ENCODE data around the gene DDAH1.
"Not testable (repeated sequence)": the region's sequence is repeated elsewhere in the genome, so short reads cannot be mapped to it uniquely, and the experiment has no call there.

Gene DDAH1

DNA sequence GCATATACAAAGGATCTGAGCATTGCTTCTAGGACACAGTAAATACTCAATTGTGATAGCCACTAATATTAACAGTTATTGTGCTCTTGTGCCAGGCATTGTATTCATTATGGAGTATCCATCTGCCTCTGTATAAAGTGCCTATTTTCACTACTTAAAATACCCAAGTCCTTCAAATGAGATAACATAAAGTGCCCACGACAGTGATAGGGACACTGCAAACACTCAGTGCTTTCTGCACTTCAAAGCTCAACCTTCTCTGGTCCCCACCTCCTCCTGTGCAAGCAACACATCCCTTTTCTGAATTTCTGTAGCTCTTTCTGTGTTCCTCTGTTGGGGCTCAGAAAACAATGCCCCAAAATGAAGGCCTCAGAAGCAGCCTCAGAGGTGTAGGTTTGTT is 6.6 kb upstream of the DDAH1 start:
- no peak for DNase-seq (ENCODE audit: low read depth in 2 of 3, low spot score in 1 of 3)

DNA sequence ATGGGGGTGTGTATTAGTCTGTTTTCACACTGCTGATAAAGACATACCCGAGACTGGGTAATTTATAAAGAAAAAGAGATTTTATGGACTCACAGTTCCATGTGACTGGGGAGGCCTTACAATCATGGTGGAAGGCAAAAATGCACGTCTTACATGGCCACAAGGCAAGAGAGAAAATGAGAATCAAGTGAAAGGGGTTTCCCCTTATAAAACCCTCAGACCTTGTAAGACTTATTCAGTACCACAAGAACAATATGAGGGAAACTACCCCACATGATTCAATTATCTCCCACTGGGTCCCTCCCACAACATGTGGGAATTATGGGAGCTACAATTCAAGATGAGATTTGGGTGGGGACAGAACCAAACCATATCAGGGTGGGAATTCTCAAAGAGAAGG is 5.2 kb upstream of the DDAH1 start:
- not testable (repeated sequence) for DNase-seq (ENCODE audit: low read depth in 2 of 3, low spot score in 1 of 3)

DNA sequence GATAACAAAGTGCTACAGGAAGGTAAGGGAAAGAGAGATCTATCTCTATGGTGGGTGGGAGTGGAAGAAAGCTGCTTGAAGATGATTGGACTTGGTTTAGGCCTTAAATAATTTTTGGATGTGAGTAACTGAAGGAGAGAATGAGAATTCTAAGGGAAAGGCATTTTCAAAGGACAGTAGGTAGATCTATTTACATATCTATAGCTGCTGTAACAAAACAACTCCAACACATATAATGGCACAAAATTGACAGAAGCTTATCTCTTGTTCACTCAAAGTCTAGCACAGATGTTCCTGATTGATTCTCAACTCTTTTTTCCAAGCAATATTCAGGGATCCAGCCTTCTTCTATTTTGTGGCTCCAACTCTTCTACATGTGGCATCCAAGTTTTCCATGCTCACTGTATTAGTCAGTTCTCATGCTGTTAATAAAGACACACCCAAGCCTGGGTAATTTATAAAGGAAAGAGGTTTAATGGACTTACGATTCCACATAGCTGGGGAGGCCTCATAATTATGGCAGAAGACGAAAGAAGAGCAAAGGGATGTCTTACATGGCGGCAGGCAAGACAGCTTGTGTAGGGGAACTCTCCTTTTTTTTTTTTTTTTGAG is 3.1 kb upstream of the DDAH1 start:
- DNase-seq (ENCODE audit: low read depth in 2 of 3, low spot score in 1 of 3), result no peak

DNA sequence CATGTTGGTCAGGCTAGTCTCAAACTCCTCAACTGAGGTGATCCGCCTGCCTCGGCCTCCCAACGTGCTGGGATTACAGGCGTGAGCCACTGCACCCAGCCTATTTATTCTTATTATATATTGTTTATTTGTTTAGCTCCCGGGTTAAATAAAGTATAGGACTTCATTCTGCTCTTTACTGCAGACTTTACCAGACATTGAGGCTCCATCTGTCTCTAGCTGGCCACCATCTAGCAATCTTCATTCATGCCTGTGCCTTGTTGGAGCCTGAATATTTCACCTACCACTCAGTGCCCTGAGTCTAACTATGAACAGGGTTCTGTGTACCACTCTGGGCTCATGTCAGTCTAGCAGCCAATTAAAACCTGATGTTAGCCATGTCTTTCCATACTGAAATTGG is 2.1 kb upstream of the DDAH1 start:
- DNase-seq (ENCODE audit: low read depth in 2 of 3, low spot score in 1 of 3), result no peak

DNA sequence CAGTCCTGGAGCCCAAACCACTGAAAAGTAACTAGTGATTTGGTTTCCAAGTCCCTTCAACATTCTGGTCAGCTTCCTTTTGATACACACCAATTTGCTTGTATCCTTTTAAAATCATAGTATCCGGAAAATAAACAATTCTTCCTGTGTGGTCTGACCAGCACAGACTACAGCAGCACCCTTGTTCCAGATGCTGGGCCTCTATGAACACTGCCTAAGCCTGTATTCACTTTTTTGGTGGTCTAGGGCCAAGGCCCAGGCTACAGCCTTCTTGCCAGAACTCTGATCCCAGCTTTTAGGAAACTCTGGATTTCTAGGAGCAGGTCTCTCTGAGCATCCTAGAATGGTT is 801 bp upstream of the DDAH1 start:
- DNase-seq (ENCODE audit: low read depth in 2 of 3, low spot score in 1 of 3), result no peak

DNA sequence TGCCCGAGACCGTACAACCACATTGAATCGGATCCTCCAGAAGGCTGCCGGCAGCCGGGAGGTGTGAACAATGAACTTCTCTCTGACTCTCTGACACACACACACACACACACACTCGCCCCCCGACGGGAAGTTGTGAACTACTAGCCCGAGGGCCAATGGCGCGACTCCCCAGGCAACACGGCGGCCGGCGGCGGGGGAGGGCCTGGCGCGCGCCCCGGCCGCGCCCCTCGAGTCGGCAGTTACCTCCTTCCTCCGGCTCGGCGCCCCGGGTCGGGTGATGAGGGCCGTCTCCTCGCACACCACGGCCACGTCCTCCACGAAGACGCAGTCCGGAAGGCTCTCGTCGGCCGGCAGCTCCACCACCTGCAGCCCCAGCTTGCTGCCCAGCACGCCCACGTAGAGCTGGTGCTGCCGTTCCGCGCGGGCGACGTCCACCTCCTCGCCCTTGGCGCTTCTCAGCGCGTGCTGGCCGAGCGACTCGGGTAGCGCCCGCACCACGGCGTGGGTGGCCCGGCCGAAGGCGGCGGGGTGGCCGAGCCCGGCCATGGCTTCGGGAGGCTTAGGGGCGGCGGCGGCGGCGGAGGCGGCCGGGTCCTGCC is 361 bp downstream of the DDAH1 start:
- no peak for DNase-seq (ENCODE audit: low read depth in 2 of 3, low spot score in 1 of 3)

DNA sequence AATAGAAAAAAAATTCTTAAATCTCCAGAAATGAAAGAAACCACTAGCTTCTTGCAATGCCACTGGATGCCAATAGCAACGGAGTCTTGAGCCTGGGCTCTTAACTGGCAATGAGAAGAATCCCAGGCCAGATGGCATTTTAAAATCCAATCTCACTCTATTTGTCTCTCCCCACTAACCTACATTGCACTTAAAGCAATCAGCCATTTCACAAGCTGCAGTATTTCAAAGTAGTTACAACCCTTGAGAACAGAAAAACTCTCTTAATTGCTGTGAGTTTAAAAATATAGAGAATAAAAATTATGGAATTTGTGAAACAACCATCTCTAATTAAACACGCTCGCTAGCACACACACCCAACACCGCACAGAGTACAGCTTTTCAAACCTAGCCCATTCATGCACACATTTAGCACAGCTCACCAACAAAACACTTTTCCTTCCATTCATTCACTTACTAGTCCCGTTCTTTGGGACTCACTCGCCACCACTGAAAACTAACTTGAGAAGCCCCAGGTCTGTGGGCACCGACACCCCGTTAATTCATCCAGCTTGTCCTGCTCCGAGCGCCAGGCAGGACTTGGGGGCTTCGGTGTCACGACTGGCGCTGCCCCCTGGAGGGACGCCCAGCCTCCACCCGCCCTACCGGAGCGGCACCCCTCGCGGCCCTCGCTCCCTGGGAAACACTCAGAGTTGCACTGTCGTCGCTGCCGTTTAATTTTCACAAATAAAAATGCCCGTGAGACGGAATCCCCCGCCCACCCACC is 1.0 kb downstream of the DDAH1 start:
- DNase-seq (ENCODE audit: low read depth in 2 of 3, low spot score in 1 of 3), result no peak

DNA sequence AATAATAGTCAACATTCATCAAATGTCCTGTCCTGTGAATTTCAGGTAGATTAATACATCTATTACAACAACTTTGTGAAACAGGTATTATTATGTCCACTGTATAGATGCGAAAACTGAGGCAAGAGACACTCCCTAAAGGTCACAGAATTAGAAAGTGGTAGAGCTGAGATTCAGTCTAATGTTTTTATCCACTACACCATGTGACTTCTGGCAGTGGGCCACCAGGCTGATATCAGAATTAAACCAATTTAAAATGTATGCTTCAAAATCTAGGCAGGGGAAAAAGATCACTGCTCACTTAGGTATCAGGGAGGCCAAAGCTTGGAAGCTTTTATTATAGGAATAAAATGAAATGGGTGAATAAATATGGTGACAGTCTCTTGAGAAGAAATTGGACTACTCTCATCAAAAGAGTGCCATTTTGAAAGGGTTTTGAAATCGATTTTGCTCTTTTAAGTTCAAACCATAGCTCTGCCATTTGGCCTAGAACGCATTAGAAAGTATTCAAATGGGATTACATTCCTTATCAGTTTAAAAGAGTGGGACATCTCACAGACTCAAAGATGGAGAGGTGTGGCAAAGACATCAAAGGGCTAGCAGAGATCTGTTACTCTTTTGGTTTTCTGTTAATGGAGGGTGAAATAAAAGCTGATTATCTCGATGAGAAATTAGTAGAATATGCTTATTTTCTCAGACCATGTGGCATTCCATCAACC is 1.9 kb downstream of the DDAH1 start:
- DNase-seq (ENCODE audit: low read depth in 2 of 3, low spot score in 1 of 3), result no peak

DNA sequence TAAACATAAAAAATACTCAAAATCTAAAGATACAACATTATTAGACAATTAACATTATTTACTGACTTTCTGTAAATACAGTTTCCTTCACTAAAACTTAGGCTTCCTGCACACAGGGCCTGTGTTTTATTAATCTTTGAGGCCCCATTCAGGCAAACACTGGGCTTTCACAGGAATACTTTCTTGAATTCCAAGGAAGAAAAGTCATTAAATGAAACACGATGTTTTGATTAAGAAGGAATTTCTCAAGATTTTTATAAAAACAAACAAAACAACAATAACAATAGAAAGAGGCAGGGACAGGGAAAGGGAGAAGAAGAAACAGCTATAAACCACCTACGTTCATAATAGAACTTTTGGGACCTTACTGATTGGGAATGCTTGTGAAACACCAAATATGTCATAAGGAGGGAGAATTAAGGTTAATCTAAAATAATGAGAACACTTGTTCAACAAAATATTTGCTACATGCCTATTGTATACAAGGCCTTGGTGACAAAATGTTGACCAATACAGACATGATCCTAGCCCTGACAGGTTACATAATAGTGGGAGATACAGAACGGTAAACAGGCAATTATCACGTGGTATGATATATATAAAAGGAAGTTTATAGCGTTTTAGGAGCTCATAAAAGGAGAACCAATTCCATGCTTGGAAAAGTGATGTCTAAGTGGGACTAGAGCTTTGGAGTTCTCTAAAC is 3.6 kb downstream of the DDAH1 start:
- DNase-seq (ENCODE audit: low read depth in 2 of 3, low spot score in 1 of 3), result no peak

DNA sequence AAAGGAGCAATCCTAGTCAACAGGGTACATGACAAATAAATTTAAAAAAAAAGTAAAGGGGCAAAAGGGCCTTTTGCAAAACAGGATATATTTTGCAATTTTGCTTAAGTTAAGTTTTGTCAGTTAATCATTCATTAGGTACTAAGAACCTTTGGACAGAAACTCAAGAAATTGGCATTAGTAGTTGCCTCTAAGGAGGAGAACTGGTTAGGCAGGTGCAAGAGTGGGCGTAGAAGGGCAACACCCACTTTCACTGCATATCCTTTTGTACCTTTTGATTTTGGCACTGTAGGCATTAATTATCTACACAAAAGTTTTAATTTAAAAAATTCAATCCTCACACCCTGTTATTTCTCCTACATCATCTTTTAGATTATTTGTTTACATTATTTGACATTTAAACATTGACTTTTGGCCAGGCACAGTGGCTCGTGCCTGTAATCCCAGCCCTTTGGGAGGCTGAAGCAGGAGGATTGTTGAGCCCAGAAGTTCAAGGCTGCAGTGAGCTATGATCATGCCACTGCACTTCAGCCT is 4.3 kb downstream of the DDAH1 start:
- no peak for DNase-seq (ENCODE audit: low read depth in 2 of 3, low spot score in 1 of 3)

DNA sequence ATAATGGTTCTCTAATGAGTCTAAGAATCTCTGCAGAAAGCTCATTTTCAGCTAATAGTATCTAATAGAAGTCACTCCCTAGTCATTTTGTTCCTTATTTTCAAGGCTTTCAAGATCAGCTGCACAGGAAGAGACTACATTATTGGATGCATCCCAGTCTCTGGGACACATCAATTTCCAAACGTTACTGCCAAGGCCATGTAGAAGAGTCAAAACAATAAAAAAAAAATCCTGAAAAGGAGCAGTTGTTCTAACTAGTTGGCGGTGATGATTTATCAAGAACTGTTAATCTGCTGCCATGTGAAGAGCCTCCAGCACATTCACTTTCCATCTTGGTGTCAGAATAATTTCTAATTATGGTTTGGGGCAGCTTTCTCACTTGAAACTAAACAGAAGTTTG is 5.7 kb downstream of the DDAH1 start:
- DNase-seq (ENCODE audit: low read depth in 2 of 3, low spot score in 1 of 3), result no peak

DNA sequence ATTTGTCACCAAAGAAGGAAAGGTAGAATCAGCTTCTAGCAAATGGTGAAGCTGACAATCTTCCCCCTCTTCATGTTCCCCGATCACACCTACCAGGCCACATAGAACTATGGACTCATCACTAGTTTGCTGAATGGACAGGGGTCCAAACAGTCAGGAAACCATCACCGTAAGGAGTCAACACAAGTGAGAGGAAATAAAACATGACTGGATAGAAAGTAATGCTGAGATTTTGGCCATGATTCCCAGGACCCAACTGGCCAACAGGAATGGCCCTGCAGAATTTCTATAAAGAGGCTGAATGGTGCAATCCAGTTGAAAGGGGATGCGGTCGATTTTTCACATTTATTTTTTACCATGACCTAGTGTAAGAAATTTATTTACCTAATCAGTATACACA is 10.7 kb downstream of the DDAH1 start:
- DNase-seq (ENCODE audit: low read depth in 2 of 3, low spot score in 1 of 3), result no peak

DNA sequence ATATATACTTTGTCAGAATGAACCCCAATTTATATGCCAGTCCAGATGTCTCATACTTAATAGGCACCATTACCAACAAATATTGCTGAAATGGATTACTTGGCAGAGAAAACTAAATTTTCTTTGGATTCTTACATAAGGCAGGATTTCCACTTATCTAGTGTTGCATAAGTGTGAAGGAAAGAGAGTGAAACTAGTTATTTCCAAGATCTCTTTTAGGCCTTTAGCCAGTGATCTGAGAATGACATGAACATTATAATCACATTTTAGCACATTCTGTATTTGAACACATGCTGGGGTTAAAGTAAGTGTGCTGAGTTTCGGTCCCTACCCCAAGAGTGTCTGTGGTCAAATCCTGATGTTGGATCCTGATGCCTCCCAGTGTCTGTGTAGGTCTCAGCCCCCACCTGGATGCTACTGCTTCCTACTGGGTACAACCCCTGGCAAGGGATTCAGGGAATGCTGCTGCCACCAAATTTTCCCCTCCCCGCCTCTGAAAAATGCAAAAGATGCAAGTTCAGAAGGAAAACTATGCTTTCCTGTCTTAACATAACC is 11.2 kb downstream of the DDAH1 start:
- DNase-seq (ENCODE audit: low read depth in 2 of 3, low spot score in 1 of 3), result no peak

DNA sequence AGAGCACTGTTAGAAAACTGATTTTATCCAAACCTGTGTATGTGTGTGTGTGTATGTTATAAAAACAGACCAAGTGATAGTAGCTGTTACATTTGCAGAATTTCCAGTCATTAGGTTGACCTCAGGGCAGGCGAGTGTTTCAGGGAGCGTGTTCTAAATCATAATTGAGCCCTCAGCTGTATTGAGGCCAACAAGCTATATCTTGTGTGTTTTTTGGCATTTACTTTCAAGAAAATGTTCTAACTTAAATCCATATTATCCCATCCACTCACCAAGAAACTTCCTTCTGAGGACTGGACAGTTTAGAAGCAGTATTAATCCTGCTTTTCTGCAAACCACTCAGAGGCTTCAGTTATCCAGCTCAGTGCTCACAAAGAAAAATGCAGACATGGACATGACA is 12.0 kb downstream of the DDAH1 start:
- DNase-seq (ENCODE audit: low read depth in 2 of 3, low spot score in 1 of 3), result no peak

DNA sequence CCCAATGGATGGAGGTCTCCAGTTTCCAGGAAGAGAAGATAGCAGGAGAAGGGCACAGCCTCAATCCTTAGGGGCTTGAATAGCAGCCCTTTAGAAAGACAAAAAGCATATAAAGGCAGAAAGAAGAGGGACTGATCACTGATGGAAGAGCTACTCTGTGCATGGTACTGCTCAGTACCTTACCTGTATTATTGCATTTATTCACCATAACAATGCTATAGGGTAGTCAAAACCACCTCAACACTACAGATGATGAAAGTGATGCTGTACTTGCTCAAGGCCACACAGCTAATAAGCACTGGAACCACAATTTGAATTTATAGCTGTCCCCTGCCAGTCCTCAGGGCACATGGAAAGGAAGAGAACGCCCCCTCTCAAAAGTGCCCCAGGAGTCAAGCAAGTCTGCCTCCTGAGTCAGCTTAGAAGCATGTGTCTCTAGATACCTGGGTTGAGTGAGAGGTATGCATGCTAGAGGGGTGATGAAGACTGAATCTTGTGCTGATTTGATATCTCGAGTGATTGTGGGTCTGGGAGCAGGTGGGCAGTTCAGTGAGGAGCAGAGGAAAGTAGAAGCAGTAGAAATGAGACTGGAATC is 13.6 kb downstream of the DDAH1 start:
- DNase-seq (ENCODE audit: low read depth in 2 of 3, low spot score in 1 of 3), result no peak

DNA sequence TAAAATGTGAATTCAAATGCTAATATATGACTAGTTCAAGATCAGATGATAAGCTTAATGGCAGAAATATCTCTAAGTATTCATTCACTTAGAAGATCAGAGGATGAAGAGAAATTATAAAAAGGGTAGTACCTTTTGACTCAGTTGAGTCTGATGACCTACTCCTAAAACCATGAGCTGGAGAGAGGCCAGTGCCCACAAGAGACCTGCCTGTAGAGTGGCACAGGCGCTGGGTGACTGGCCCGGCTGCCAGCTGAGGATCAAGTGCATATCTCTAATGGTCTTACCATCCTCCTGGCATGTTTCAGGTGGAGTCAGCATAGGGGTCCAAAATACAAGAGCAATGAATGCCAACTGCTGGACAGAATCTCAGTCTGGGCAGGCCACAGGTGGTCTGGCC is 14.1 kb downstream of the DDAH1 start:
- no peak for DNase-seq (ENCODE audit: low read depth in 2 of 3, low spot score in 1 of 3)

DNA sequence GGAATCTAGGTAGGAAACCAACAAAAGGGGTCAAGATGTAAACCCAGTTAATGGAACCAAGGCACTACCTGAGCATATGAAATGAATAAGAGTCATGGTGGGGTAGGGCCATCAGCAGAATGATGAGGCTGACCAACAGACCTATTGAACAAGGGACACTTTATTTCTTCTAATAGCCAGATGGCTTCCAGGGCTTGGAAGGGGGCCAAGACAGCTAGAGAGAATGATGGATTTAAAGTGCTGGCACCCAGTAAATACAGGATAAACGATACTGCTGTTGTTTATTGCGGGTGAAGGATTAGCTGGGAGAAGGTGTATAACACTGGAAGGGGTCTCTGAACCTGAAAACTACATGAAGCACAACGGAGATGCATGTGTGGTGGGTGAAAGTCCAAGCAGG is 15.6 kb downstream of the DDAH1 start:
- no peak for DNase-seq (ENCODE audit: low read depth in 2 of 3, low spot score in 1 of 3)

DNA sequence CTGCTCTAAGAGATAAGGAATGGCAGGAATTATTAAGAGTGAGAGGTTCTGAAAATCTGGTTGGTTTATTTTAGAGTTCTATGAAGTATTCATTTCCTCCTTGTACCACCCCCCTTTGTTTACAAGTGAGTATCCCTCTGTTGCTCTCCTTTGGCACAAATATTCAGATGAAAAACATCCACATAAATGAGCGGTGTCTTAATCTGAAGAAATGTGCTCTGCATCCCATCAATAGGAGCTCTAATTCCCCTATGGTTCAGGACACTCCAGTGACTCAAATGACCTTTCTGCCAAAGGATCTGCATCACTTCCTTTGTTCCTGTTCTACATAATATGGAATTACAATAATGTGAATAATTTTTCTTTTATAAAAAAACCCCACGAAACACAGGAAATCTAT is 16.6 kb downstream of the DDAH1 start:
- DNase-seq (ENCODE audit: low read depth in 2 of 3, low spot score in 1 of 3), result no peak

DNA sequence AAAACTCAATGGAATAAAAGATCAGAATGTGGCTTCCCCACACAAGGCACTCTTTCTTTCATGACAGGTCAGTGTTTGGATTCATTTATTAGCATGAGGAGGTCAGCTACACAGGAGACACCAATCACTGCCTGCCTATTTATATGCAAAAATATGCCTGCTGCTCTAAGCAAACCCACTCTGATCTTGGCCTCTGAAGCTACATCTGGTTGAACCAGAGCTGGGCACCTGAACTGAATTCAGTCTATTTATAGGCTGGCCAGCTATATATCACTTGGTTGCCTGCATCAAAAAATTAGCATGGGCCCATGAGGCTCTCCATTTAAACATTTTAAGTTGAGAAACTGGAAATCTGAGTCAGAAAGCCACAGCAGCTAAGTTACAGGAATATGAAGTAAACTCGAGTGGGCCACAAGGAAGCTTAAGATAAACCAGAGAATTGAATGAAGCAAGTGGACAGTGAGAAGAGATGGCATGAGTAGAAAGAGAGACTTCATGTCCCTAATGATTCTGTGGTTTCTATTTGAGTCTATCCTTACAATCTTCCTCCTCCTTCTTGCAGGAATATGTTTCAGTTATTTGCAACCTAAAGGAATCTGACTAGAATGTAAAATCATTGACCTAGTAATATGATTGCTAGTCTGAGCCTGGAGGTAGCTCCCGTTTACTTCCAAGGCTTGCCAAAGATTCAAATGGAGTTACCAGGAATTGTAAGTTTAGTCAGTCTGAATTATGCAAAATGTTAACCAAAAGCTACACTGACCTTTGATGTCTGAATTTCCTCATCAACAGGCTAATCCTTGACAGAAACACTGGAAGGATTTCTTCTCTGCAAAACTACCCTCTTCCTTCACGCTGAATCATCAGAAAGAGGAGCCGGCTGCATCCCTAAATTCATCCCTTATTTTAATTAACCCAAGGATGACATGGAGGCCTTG is 17.7 kb downstream of the DDAH1 start:
- DNase-seq (ENCODE audit: low read depth in 2 of 3, low spot score in 1 of 3), result no peak

DNA sequence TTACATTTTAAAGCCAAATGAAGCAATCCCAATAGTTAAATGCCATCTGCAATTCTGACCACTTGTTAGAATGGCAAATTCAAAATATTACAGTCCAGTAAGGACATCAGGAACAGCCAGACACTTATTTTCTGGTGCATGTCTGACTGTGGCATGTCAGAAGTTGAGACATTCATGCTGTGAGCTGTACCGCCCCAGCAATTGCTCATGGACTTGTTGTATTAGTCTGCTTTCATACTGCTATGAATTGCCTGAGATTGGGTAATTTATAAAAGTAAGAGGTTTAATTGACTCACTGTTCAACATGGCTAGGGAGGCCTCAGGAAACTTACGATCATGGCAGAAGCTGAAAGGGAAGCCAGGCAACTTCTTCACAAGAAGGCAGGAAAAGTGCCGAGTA is 19.1 kb downstream of the DDAH1 start:
- DNase-seq (ENCODE audit: low read depth in 2 of 3, low spot score in 1 of 3), result no peak

Measured in stimulated activated CD4-positive, alpha-beta T cell treated with anti-CD3 and anti-CD28 coated beads, Interleukin-12 subunit alpha, Interleukin-12 subunit beta, amount 100 ng/mL, for 48 hours (primary cell).